Fibroblast of the aortic adventitia (primary cell): Measurements from ENCODE around the gene RPS24. TPM values are rescaled to one million over a fixed set of nuclear protein-coding genes. Genes with fewer than 3 reads are reported as not detected.

Experiments used
- DNase-seq: peaks from one replicate; pipeline ENCODE4 v3.0.0-alpha.2; 2010; ENCODE audit warnings: low read depth
- H3K4me3 ChIP-seq: 2 replicates; pipeline ENCODE4 v1.5.1; 2011; ENCODE audit warnings: low read depth, mild to moderate bottlenecking, control low read depth, low read length, moderate library complexity
- CTCF ChIP-seq: IDR thresholded peaks from 2 replicates; pipeline ENCODE4 v1.5.1; 2011; ENCODE audit warnings: mild to moderate bottlenecking, low read length, control low read depth, inconsistent platforms; ENCODE audit not compliant: insufficient read depth
- total RNA-seq: library from RNA; depleted of rRNA; stranded (reverse); fragments of >200 nt; gene quantifications from 2 replicates; pipeline ENCODE4 v1.2.3, GENCODE V29; 2012; ENCODE audit warnings: low replicate concordance

The RPS24 gene
- total RNA-seq, 1 donor, result 3,613 TPM

GRCh38 chr10:78000956-78001472 is 32.6 kb upstream of the RPS24 start:
- no peak overlapping the region for H3K4me3 ChIP-seq
- DNase-seq, result no peak
- no peak for TF ChIP-seq CTCF

GRCh38 chr10:78002541-78003288 is 30.9 kb upstream of the RPS24 start:
- no peak overlapping the region for H3K4me3 ChIP-seq
- no peak for TF ChIP-seq CTCF
- peak; percentile 11 for DNase-seq

- TF ChIP-seq CTCF, result no peak
- no peak for DNase-seq
- no peak overlapping the region for H3K4me3 ChIP-seq
Measured at GRCh38 chr10:78004215-78005026, 29.2 kb upstream of the RPS24 start.

DNA sequence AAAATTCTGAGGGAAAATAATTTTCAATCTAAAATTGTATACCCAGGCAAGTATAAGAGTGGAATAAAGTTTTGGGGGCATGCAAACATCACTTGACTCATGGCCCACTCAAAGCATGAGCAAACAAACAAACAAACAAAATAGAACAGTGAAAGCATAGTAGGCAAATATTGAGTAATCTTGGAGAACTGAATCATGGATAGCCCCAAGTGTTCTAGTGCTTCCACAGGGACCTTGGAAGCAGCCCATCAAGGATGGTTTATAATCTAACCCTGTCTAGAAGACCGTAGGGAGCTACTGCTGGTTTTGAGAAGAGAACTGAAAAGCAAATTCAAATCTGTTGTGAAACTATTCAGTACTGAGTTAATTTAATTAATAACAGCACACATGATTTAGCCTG is 26.5 kb upstream of the RPS24 start:
- DNase-seq, result no peak
- H3K4me3 ChIP-seq, result no peak overlapping the region
- TF ChIP-seq CTCF, result no peak

DNA sequence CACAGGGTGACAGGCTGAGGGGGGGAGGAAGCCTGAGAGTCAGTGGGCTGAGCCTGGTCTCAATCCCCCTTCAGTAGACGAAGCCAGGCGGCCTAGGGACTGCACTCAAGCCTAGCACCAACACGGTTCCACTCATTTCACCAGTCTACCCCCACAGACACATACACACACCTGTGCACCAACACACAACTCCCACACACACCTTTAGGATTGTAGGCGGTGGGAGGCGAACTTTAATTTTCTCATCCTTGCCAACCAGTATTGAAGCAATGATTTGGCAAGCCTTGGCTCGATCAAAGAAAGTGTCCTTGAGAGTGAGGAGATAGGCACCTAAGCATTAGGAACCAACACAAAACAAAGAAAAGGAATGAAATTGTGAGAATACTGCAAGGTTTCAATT is 24.0 kb upstream of the RPS24 start:
- no peak for DNase-seq
- H3K4me3 ChIP-seq, result no peak overlapping the region
- TF ChIP-seq CTCF, result no peak

GRCh38 chr10:78010278-78010677 is 23.4 kb upstream of the RPS24 start:
- DNase-seq, result no peak
- no peak overlapping the region for H3K4me3 ChIP-seq
- TF ChIP-seq CTCF, result no peak
